Adrenal gland (tissue), 12 donors: ENCODE data around the gene BDKRB1. TPM values are rescaled to one million over a fixed set of nuclear protein-coding genes. Genes with fewer than 3 reads are reported as not detected.

Experiments
- DNase-seq, 7 donors: peaks; one replicate each; pipeline ENCODE4 v3.0.0-alpha.2; 2019 to 2020
- H3K27ac ChIP-seq, 5 donors: fragments of 200-600 bp; sonication (generic) in 4 of 5; 1 replicate in 3 of 5; 2 replicates in 2 of 5; pipeline versions ENCODE4 v1.5.1 to v1.8.0; 2016 to 2020; ENCODE audit warnings: mild to moderate bottlenecking in 1 of 5
- H3K27me3 ChIP-seq: fragments of 200-600 bp; 2 replicates; pipeline ENCODE4 v1.8.0; 2021
- H3K36me3 ChIP-seq, 2 donors: fragments of 200-600 bp; replicated peaks in 1 of 2; 1 replicate in 1 of 2; 2 replicates in 1 of 2; pipeline versions ENCODE4 v1.5.1 to v1.8.0; 2018 to 2022
- H3K4me1 ChIP-seq, 2 donors: fragments of 200-600 bp; replicated peaks in 1 of 2; 1 replicate in 1 of 2; 2 replicates in 1 of 2; pipeline versions ENCODE4 v1.5.1 to v1.8.0; 2018 to 2021
- H3K4me3 ChIP-seq, 4 donors: fragments of 200-600 bp; sonication (generic) in 3 of 4; one replicate each; pipeline ENCODE4 v1.5.1; 2016 to 2018
- H3K9me3 ChIP-seq, 3 donors: fragments of 200-600 bp; sonication (generic) in 1 of 3; replicated peaks in 1 of 3; 1 replicate in 2 of 3; 2 replicates in 1 of 3; pipeline versions ENCODE4 v1.5.1 to v1.8.0; 2016 to 2021
- POLR2A ChIP-seq, 2 donors: fragments of 450-650 bp; IDR thresholded peaks; one replicate each; pipeline ENCODE4 v1.6.1; 2017; ENCODE audit warnings: antibody characterized with exemption in 2 of 2, mild to moderate bottlenecking in 2 of 2, moderate library complexity in 1 of 2
- WGBS, 4 donors: extraction: QIAGEN DNeasy Blood & Tissue Kit in 2 of 4; methylation state at CpG; one replicate each; pipeline versions ENCODE4 v1.1.5 to v1.1.7; 2013 to 2017; 5-methylcytosine and 5-hydroxymethylcytosine counted together
- intact Hi-C, 2 donors: fragments of 100-400 bp; cut with DNase I; formaldehyde crosslinking; loops; one replicate each; pipeline versions ENCODE4 v1.14.1 to v1.15.0; 2022 to 2023
- polyA plus RNA-seq, 3 donors: library from polyadenylated mRNA; stranded (reverse); fragments of 200-250 nt in 2 of 3; fragments of 350-450 nt in 1 of 3; fragmentation: Illumina TruSeq in 1 of 3; extraction: RNeasy Lipid Tissue Mini Kit (QIAGEN cat#74804) in 1 of 3; gene quantifications; one replicate each; pipeline ENCODE4 v1.2.3, GENCODE V29; 2013 to 2014
- total RNA-seq, 9 donors: library from RNA; depleted of rRNA in 4 of 9; stranded (reverse); fragments of >200 nt in 4 of 9; fragments of 120-200 nt in 1 of 9; fragmentation: NEBNext Ultra II Directional in 1 of 9; extraction: Animal tissue kit (Norgen Biotek cat#: 25700) in 1 of 9; gene quantifications; one replicate each; pipeline versions ENCODE4 v1.1.0 to v1.2.4, GENCODE V29; 2013 to 2023
- TF ChIP-seq, protein P1 (sequence below), 6 experiments: fragments of 450-650 bp in 4 of 6; fragments of 200-600 bp in 2 of 6; sonication (generic) in 1 of 6; IDR thresholded peaks; 1 replicate in 5 of 6; 2 replicates in 1 of 6; pipeline versions ENCODE4 v1.5.1 to v1.8.0; 2016 to 2021; ENCODE audit warnings: antibody characterized with exemption in 6 of 6, mild to moderate bottlenecking in 2 of 6, moderate library complexity in 1 of 6
- donor health status: healthy with polysubstance abuse.
- donor health status: Bipolar disorder and iron deficiency.
- donor health status: DM: yes; HTN: yes; CAD: no.
- donor health status: DM: no; HTN: no; CAD: no.
- donor health status: DM: no; HTN: no; CAD: no.
- donor health status: DM: yes; HTN: yes; CAD: no.

BDKRB1 gene
- total and polyA plus RNA-seq, 12 donors = 0.25 to 0.98 (median 0.88) TPM; not detected in 9

DNA sequence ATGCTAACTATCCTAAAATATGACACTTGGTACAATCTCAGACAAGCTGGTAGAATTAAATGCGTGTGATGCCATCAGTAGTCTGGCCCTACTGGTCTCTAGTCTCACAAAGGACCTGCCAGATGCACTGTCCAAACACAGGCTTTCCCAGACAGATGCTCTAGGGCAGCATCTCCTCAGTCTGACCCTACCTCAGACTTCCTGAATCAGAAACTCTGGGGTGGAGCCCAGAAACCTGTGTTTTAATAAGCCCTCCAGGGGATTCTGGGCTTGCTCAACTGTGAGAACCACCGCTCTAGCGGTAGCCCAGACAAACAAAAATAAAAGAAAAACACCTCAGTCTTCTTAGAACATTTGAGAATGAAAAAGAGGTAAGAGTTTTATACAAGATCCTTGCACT lies 48.0 kb downstream of the BDKRB1 start:
- no peak for DNase-seq
- no peaks in the 10 kb centered on the region for H3K4me1 ChIP-seq
- H3K9me3 ChIP-seq = no peaks in the 10 kb centered on the region
- 87 to 99% (median 92%) methylated on average over 3 of the region's 3 CpGs for WGBS, 4 donors
- H3K27ac ChIP-seq = no peak overlapping the region
- H3K36me3 ChIP-seq = peaks cover 0 to 76% of the 10 kb centered on the region in 2 donors
- intact Hi-C loops = no loop called here
- H3K27me3 ChIP-seq = no peaks in the 10 kb centered on the region
- TF ChIP-seq, protein P1, sequence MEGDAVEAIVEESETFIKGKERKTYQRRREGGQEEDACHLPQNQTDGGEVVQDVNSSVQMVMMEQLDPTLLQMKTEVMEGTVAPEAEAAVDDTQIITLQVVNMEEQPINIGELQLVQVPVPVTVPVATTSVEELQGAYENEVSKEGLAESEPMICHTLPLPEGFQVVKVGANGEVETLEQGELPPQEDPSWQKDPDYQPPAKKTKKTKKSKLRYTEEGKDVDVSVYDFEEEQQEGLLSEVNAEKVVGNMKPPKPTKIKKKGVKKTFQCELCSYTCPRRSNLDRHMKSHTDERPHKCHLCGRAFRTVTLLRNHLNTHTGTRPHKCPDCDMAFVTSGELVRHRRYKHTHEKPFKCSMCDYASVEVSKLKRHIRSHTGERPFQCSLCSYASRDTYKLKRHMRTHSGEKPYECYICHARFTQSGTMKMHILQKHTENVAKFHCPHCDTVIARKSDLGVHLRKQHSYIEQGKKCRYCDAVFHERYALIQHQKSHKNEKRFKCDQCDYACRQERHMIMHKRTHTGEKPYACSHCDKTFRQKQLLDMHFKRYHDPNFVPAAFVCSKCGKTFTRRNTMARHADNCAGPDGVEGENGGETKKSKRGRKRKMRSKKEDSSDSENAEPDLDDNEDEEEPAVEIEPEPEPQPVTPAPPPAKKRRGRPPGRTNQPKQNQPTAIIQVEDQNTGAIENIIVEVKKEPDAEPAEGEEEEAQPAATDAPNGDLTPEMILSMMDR (IDR thresholded peaks at IDR 0.05) = no peak
- TF ChIP-seq POLR2A (IDR thresholded peaks at IDR 0.05) = no peak
- no peak overlapping the region for H3K4me3 ChIP-seq

DNA sequence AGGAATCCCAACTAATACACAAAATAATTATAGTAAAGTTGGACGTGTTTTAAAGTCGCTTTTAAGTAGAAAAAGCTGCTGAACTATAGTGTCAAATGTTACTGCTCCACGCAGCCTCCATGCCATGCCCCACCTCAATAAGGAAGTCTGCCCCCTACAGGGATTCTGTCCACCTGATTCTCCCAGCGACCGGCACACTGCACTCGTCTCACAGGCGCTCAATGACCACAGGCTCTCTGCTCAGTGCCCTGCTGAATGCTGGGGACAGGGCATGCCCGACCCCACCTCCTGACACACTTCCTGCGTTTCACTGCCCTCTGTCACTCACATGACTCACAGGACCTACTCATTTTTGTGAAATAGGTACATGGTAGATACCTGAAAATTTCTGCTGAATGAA lies 48.9 kb downstream of the BDKRB1 start:
- DNase-seq = no peak
- Histone ChIP-seq H3K27me3 (no peaks in the 10 kb centered on the region), H3K36me3 (peaks cover 0 to 81% of the 10 kb centered on the region in 2 donors), H3K4me1 (no peaks in the 10 kb centered on the region), H3K9me3 (no peaks in the 10 kb centered on the region), H3K27ac (no peak overlapping the region), H3K4me3 (no peak overlapping the region)
- TF ChIP-seq, protein P1 (IDR thresholded peaks at IDR 0.05) = no peak
- no peak for TF ChIP-seq POLR2A (IDR thresholded peaks at IDR 0.05)
- 87 to 90% (median 89%) methylated on average over 9 of the region's 9 CpGs for WGBS, 4 donors
- intact Hi-C loops = no loop called here

DNA sequence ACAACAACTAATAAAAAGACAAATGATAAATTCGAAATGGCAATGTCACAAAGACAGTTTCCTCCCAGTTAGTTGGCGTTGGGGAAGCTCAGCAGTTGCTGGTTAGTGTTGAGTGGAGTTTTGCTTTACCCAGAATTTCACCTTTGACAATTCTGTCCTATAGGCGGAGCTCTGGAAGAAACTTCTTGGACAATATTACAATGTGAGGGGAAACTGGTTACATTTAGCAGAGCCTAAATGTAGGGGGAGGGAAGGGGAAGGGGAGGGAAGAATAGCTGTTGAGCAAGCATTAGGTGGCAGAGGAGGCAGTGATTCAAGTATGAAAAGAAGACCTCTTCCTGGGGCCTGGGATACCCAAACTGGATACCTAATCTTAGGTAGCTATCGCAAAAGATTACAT lies 51.4 kb downstream of the BDKRB1 start:
- no peak overlapping the region for H3K4me3 ChIP-seq
- H3K36me3 ChIP-seq = peaks cover 0 to 87% of the 10 kb centered on the region in 2 donors
- TF ChIP-seq, protein P1 (IDR thresholded peaks at IDR 0.05) = no peak
- no peak for TF ChIP-seq POLR2A (IDR thresholded peaks at IDR 0.05)
- H3K27ac ChIP-seq = no peak overlapping the region
- no peaks in the 10 kb centered on the region for H3K9me3 ChIP-seq
- no peak for DNase-seq
- no peaks in the 10 kb centered on the region for H3K4me1 ChIP-seq
- intact Hi-C loops = no loop called here
- 80 to 90% (median 82%) methylated on average over 4 of the region's 4 CpGs for WGBS, 4 donors
- no peaks in the 10 kb centered on the region for H3K27me3 ChIP-seq

DNA sequence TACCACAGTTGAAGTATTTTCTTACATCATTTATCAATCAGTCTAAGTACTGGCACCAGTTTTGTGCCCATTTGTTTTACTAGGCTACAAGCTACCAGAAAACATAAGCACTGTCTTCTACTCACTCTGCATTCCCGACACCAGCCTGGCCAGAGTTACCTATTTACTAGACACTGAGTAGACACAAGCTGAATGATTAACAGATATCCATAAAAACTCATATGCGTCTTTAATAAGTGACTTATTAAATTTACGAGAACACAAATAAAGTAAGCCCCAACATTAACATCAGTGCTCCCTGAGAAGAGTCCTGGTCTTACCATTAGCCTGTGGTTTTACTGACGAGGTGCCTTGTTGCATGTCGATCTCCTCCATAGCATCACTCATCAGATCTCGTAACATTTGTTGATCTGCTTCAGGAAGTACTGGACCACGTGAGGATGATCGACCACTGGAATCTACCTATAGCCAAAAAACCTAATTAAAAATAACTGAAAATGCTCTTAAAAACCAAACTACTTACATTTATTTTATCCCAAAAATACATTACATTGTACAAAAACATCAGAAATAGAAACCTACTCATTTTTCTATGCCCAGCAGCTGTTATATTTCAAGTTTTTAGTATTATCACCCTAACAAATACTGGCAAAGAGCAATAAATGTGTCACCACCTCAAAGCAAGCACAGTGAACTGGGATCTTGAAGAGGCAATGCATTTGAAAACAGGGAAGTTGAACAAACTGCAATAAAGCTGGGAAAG lies 53.3 kb downstream of the BDKRB1 start:
- Histone ChIP-seq H3K36me3 (peaks cover 0 to 89% of the 10 kb centered on the region in 2 donors), H3K4me3 (no peak overlapping the region), H3K4me1 (no peaks in the 10 kb centered on the region), H3K27ac (no peak overlapping the region), H3K9me3 (no peaks in the 10 kb centered on the region), H3K27me3 (no peaks in the 10 kb centered on the region)
- DNase-seq = no peak
- 93 to 97% (median 95%) methylated on average over 8 of the region's 8 CpGs for WGBS, 4 donors
- TF ChIP-seq, protein P1 (IDR thresholded peaks at IDR 0.05) = no peak
- TF ChIP-seq POLR2A (IDR thresholded peaks at IDR 0.05) = no peak
- intact Hi-C loops = loop anchor here in 1 of 2 donors (2.0 kb wide), 1 partner anchor 13 kb away; no protein-coding TSS in a partner anchor
